Neuronal stem cell (in vitro differentiated cells): ENCODE measurements around the gene HGF.

Experiments
- DNase-seq: peaks from one replicate; pipeline ENCODE4 v3.0.0-alpha.2; 2013; ENCODE audit warnings: low spot score
- H2AFZ ChIP-seq: one replicate; pipeline ENCODE4 v1.6.1; 2013; ENCODE audit warnings: mild to moderate bottlenecking, low read length, inconsistent platforms
- H2AK5ac ChIP-seq: 2 replicates; pipeline ENCODE4 v1.6.1; 2013; ENCODE audit warnings: low read depth, mild to moderate bottlenecking, inconsistent platforms, low read length, moderate library complexity, mixed read lengths
- H2BK120ac ChIP-seq: 2 replicates; pipeline ENCODE4 v1.6.1; 2013; ENCODE audit warnings: low read depth, mild to moderate bottlenecking, inconsistent platforms, low read length, moderate library complexity, mixed read lengths
- H2BK12ac ChIP-seq: one replicate; pipeline ENCODE4 v1.6.1; 2013; ENCODE audit warnings: low read length, inconsistent platforms
- H2BK15ac ChIP-seq: 2 replicates; pipeline ENCODE4 v1.6.1; 2013; ENCODE audit warnings: mild to moderate bottlenecking, low read length, inconsistent platforms, mixed read lengths
- H2BK5ac ChIP-seq: one replicate; pipeline ENCODE4 v1.6.1; 2013; ENCODE audit warnings: inconsistent platforms, mild to moderate bottlenecking, low read length, moderate library complexity
- H3K14ac ChIP-seq: one replicate; pipeline ENCODE4 v1.6.1; 2013; ENCODE audit warnings: low read length, inconsistent platforms
- H3K18ac ChIP-seq: 2 replicates; pipeline ENCODE4 v1.6.1; 2013; ENCODE audit warnings: low read length, inconsistent platforms
- H3K23ac ChIP-seq: 2 replicates; pipeline ENCODE4 v1.6.1; 2013; ENCODE audit warnings: low read depth, mild to moderate bottlenecking, mixed read lengths, low read length, inconsistent platforms; ENCODE audit not compliant: poor library complexity
- H3K27ac ChIP-seq: replicated peaks from 3 replicates; pipeline ENCODE4 v1.5.1; 2013; ENCODE audit warnings: low read length, inconsistent platforms
- H3K27me3 ChIP-seq, 3 experiments: 2 replicates each; pipeline ENCODE4 v1.6.1; 2013; ENCODE audit warnings: low read length in 3 of 3, mild to moderate bottlenecking in 2 of 3, inconsistent platforms in 1 of 3, low read depth in 1 of 3, mixed read lengths in 1 of 3, moderate library complexity in 1 of 3; ENCODE audit not compliant: control insufficient read depth in 3 of 3, insufficient read depth in 3 of 3
- H3K36me3 ChIP-seq, 2 donors: replicated peaks in 1 of 2; 2 replicates each; pipeline ENCODE4 v1.6.1; 2013; ENCODE audit warnings: low read length in 2 of 2; ENCODE audit not compliant: control insufficient read depth in 2 of 2, insufficient read depth in 2 of 2
- H3K4ac ChIP-seq: 2 replicates; pipeline ENCODE4 v1.6.1; 2013; ENCODE audit warnings: inconsistent platforms, mild to moderate bottlenecking, low read length, moderate library complexity
- H3K4me1 ChIP-seq, 2 donors: 1 replicate in 1 of 2; 2 replicates in 1 of 2; pipeline ENCODE4 v1.6.1; 2013; ENCODE audit warnings: low read length in 2 of 2, low read depth in 1 of 2; ENCODE audit not compliant: control insufficient read depth in 2 of 2, insufficient read depth in 1 of 2
- H3K4me2 ChIP-seq: one replicate; pipeline ENCODE4 v1.6.1; 2013; ENCODE audit warnings: mild to moderate bottlenecking, low read length, inconsistent platforms; ENCODE audit not compliant: insufficient read depth, poor library complexity, severe bottlenecking
- H3K4me3 ChIP-seq, 2 donors: 2 replicates each; pipeline ENCODE4 v1.5.1; 2013; ENCODE audit warnings: low read length in 2 of 2, mild to moderate bottlenecking in 2 of 2, inconsistent platforms in 1 of 2, moderate library complexity in 1 of 2
- H3K79me1 ChIP-seq: one replicate; pipeline ENCODE4 v1.6.1; 2013; ENCODE audit warnings: low read depth, mild to moderate bottlenecking, inconsistent platforms, low read length, moderate library complexity
- H3K9ac ChIP-seq: one replicate; pipeline ENCODE4 v1.6.1; 2013; ENCODE audit warnings: mild to moderate bottlenecking, low read depth, low read length, inconsistent platforms; ENCODE audit not compliant: poor library complexity
- H3K9me3 ChIP-seq, 2 donors: replicated peaks in 1 of 2; 2 replicates each; pipeline versions ENCODE3 to v1.6.1; 2013; ENCODE audit warnings: low read length in 2 of 2, mild to moderate bottlenecking in 2 of 2, inconsistent platforms in 1 of 2, low read depth in 1 of 2, mixed read lengths in 1 of 2, moderate library complexity in 1 of 2; ENCODE audit not compliant: control insufficient read depth in 2 of 2, insufficient read depth in 1 of 2
- H4K8ac ChIP-seq: one replicate; pipeline ENCODE4 v1.6.1; 2013; ENCODE audit warnings: low read depth, mild to moderate bottlenecking, inconsistent platforms, low read length, moderate library complexity
- H4K91ac ChIP-seq: one replicate; pipeline ENCODE4 v1.6.1; 2013; ENCODE audit warnings: low read length, low read depth, mild to moderate bottlenecking, inconsistent platforms; ENCODE audit not compliant: poor library complexity
- WGBS, 2 donors: extraction: QIAGEN DNeasy Blood & Tissue Kit; methylation state at CpG; one replicate each; pipeline ENCODE4 v1.1.7; 2013; ENCODE audit warnings: missing lambda C conversion rate in 2 of 2, mixed read lengths in 1 of 2; ENCODE audit not compliant: insufficient read length in 2 of 2, insufficient replicate concordance in 1 of 2; ENCODE audit errors: extremely low coverage in 2 of 2; 5-methylcytosine and 5-hydroxymethylcytosine counted together

Gene HGF

DNA sequence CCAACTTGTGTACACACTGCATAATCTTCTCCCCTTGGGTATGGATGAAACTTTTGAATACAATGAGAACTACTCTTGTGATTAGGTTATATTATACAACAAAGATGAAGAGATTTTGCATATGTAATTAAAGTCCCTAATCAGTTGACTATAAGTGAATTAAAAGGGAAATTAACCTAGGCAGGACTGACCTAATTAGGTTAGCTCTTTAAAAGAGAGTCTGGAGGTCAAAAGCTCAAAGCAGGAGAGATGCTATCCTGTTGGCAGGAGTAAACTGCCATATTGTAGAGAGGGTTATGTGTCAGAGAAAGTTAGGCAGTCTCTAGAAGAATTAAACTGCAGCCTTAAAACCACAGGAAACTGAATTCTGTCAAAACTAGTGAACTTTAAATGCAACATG, 29.4 kb downstream of the HGF start:
- Histone ChIP-seq H3K18ac (no peak overlapping the region), H3K36me3 (no peaks in the 10 kb centered on the region), H3K4me1 (peaks cover 0 to 1% of the 10 kb centered on the region in 2 donors), H3K9ac (no peak overlapping the region), H3K23ac (no peak overlapping the region), H2BK5ac (no peak overlapping the region), H3K27ac (no peak overlapping the region), H2AFZ (no peak overlapping the region), H2BK15ac (no peak overlapping the region), H2BK120ac (no peak overlapping the region), H3K27me3 (no peaks in the 10 kb centered on the region), H3K79me1 (no peaks in the 10 kb centered on the region), H2BK12ac (no peak overlapping the region), H3K9me3 (no peaks in the 10 kb centered on the region), H3K14ac (no peak overlapping the region), H3K4ac (no peak overlapping the region), H3K4me2 (no peak overlapping the region), H4K91ac (no peak overlapping the region), H3K4me3 (no peak overlapping the region), H4K8ac (no peak overlapping the region), H2AK5ac (no peak overlapping the region)
- DNase-seq = no peak

GRCh38 chr7:81736091-81736490, 33.8 kb downstream of the HGF start:
- Histone ChIP-seq H2BK15ac (no peak overlapping the region), H2BK12ac (no peak overlapping the region), H4K8ac (no peak overlapping the region), H3K23ac (no peak overlapping the region), H3K4ac (no peak overlapping the region), H4K91ac (no peak overlapping the region), H2BK5ac (no peak overlapping the region), H2BK120ac (no peak overlapping the region), H3K4me3 (no peak overlapping the region), H3K9ac (no peak overlapping the region), H3K27me3 (no peaks in the 10 kb centered on the region), H3K27ac (no peak overlapping the region), H3K18ac (no peak overlapping the region), H3K14ac (no peak overlapping the region), H3K79me1 (no peaks in the 10 kb centered on the region), H2AFZ (no peak overlapping the region), H3K9me3 (no peaks in the 10 kb centered on the region), H3K4me2 (no peak overlapping the region), H3K36me3 (no peaks in the 10 kb centered on the region), H2AK5ac (no peak overlapping the region), H3K4me1 (no peaks in the 10 kb centered on the region)
- whole genome bisulfite sequencing, 2 donors = no CpG with 5 or more reads among the region's 7 CpGs
- no peak for DNase-seq

DNA sequence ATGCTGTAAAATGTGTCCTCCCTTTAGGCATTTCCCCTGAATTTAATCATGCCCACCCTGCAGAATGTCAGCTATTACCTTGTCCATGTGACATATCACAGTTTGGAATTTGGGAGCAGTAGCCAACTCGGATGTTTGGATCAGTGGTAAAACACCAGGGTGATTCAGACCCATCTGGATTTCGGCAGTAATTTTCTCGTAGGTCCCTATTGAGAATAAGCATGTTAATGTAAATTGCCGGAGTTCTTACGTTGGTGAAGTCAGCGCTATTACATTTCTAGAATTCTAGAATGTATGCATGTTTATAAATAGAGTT, 44.1 kb downstream of the HGF start:
- WGBS, 2 donors = no CpG with 5 or more reads among the region's 6 CpGs
- DNase-seq = no peak
- H2BK120ac ChIP-seq = no peak overlapping the region

DNA sequence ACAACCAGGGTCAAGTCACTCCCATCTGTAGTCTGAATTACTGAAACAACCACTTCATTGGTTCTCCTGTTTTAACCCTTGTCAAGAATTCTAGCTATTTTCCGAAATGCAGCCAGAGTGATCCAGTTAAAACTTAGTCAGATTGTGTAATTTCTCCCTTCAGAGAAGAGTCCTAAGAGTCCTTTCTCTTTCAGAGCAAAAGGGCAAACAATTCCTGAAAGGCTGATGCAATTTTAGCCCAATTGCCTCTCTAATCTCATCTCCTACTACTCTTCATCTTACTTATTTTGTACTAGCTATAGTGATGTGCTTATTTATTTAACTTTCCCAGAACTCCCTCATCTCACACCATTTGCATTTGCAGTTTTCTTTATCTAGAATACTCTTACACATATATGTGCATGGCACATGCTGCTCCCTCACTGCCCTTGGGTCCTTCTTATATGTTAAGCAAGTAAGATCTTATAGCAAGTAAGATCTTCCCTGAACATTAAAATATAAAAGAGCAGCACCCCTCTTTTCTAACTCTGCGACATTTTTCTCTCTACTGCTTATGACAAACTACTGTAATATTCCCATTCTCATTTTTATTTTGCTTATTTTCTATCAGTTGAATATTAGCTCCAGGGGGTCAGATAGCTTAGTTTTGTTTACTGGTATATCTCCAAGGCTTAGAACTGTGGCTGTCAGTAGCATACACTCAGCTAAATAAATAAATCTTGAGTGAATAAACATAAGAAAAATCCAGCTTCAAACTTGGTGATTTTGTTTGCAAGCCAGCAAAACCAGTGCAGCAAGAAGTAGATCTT, 44.6 kb downstream of the HGF start:
- Histone ChIP-seq H3K4ac (no peak overlapping the region), H2BK15ac (no peak overlapping the region), H3K14ac (no peak overlapping the region), H2BK12ac (no peak overlapping the region), H3K4me2 (no peak overlapping the region), H3K36me3 (no peaks in the 10 kb centered on the region), H3K27me3 (no peaks in the 10 kb centered on the region), H3K18ac (no peak overlapping the region), H2BK5ac (no peak overlapping the region), H3K4me1 (no peaks in the 10 kb centered on the region), H3K9me3 (no peaks in the 10 kb centered on the region), H3K27ac (no peak overlapping the region), H2BK120ac (no peak overlapping the region), H2AK5ac (no peak overlapping the region), H4K91ac (no peak overlapping the region), H3K4me3 (no peak overlapping the region), H2AFZ (peak overlapping the region; percentile 24), H3K23ac (no peak overlapping the region), H4K8ac (no peak overlapping the region), H3K9ac (no peak overlapping the region), H3K79me1 (no peaks in the 10 kb centered on the region)
- DNase-seq = no peak
- WGBS, 2 donors = no CpG with 5 or more reads among the region's 2 CpGs

More for the DNA sequence above, 44.1 kb downstream of the HGF start:
- no peaks in the 10 kb centered on the region for H3K4me1 ChIP-seq
- H2AFZ ChIP-seq = no peak overlapping the region
- H3K36me3 ChIP-seq = no peaks in the 10 kb centered on the region
- H3K18ac ChIP-seq = no peak overlapping the region
- H3K4me2 ChIP-seq = no peak overlapping the region
- no peak overlapping the region for H2AK5ac ChIP-seq
- no peak overlapping the region for H3K4ac ChIP-seq
- no peak overlapping the region for H3K4me3 ChIP-seq
- H4K91ac ChIP-seq = no peak overlapping the region
- no peak overlapping the region for H4K8ac ChIP-seq
- no peak overlapping the region for H2BK12ac ChIP-seq
- no peak overlapping the region for H2BK15ac ChIP-seq
- H3K27ac ChIP-seq = no peak overlapping the region
- no peak overlapping the region for H3K23ac ChIP-seq
- H3K9me3 ChIP-seq = no peaks in the 10 kb centered on the region
- no peak overlapping the region for H3K14ac ChIP-seq
- H3K9ac ChIP-seq = no peak overlapping the region
- H2BK5ac ChIP-seq = no peak overlapping the region
- no peaks in the 10 kb centered on the region for H3K27me3 ChIP-seq
- H3K79me1 ChIP-seq = no peaks in the 10 kb centered on the region
